ENCODE measurements around the gene ZNF273.

ZNF273 gene

DNA sequence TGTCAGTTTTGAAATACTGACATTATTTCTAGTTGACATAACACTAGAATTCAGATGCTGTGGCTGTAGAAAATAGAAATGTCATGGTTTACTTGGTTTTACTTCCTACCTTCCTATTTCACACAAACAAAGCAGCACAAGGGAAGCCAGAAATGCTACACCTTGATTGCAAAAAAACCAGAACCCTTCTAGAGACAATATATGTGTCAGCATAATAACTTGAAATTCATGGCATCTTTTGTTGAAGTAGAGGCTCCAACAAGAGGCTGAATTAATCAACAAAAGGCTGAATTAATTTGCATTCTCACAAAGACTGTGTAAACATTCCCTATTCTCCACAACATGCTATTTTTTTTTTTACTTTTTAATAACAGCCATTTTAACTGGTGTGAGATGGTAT is 62.5 kb downstream of the ZNF273 start:
- H3K4me3 ChIP-seq (ENCODE audit: low read length) = no peak overlapping the region
- no peaks in the 10 kb centered on the region for H3K27me3 ChIP-seq (ENCODE audit: control insufficient read depth, insufficient read depth, low read length)
- H3K4me2 ChIP-seq (ENCODE audit: low read length) = no peak overlapping the region
- peaks cover 5% of the 10 kb centered on the region for H3K9me3 ChIP-seq (replicated peaks; ENCODE audit: low read length)
- H3K4me1 ChIP-seq (ENCODE audit: control insufficient read depth, insufficient read depth, low read length) = no peaks in the 10 kb centered on the region
- H3K9ac ChIP-seq (ENCODE audit: low read depth, low read length) = no peak overlapping the region
- H3K36me3 ChIP-seq (ENCODE audit: insufficient read depth, low read length) = no peaks in the 10 kb centered on the region

DNA sequence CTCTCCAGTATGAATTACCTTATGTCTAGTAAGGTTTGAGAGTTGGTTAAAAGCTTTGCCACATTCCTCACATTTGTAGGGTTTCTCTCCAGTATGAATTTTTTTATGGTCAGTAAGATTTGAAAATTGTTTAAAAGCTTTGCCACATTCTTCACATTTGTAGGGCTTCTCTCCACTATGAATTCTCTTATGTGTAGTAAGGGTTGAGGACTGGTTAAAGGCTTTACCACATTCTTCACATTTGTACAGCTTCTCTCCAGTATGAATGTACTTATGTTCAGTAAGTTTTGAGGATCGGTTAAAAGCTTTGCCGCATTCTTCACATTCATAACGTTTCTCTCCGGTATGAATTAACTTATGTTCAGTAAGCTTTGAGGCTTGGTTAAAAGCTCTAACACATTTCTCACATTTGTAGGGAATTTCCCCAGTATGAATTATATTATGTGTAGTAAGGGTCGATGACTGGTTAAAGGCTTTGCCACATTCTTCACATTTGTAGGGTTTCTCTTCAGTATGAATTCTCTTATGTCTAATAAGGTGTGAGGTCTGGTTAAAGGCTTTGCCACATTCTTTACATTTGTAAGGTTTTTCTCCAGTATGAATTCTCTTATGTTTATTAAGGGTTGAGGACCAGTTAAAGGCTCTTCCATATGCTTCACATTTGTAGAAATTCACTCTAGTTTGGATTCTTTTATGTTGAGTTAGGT is 75.6 kb downstream of the ZNF273 start:
- peaks cover 45% of the 10 kb centered on the region for H3K9me3 ChIP-seq (replicated peaks; ENCODE audit: low read length)
- H3K36me3 ChIP-seq (ENCODE audit: insufficient read depth, low read length) = peaks cover 33% of the 10 kb centered on the region
- H3K4me2 ChIP-seq (ENCODE audit: low read length) = no peak overlapping the region
- H3K27me3 ChIP-seq (ENCODE audit: control insufficient read depth, insufficient read depth, low read length) = no peaks in the 10 kb centered on the region
- no peak overlapping the region for H3K4me3 ChIP-seq (ENCODE audit: low read length)
- no peaks in the 10 kb centered on the region for H3K4me1 ChIP-seq (ENCODE audit: control insufficient read depth, insufficient read depth, low read length)
- no peak overlapping the region for H3K9ac ChIP-seq (ENCODE audit: low read depth, low read length)
